Natural killer cell (primary cell): ENCODE results near the gene COIL. TPM values are rescaled to one million over a fixed set of nuclear protein-coding genes. Genes with fewer than 3 reads are reported as not detected.

ENCODE experiments used
- ATAC-seq, 3 donors: fragments of 150-1000 bp in 2 of 3; fragments of 200-7000 bp in 1 of 3; cut with Tn5 transposase; 1 replicate in 1 of 3; 2 replicates in 2 of 3; pipeline ENCODE4 v1.10.0; 2021; ENCODE audit warnings: mild to moderate bottlenecking in 2 of 3, moderate library complexity in 2 of 3
- DNase-seq, 2 donors: peaks; one replicate each; pipeline versions ENCODE4 v3.0.0 to v3.0.0-alpha.2; 2013 to 2021; ENCODE audit warnings: mixed read lengths in 1 of 2
- H3K27ac ChIP-seq: one replicate; pipeline ENCODE4 v1.5.1; 2013; ENCODE audit warnings: mild to moderate bottlenecking, low read length
- H3K27me3 ChIP-seq: one replicate; pipeline ENCODE4 v1.6.1; 2013; ENCODE audit warnings: low read length; ENCODE audit not compliant: control insufficient read depth, insufficient read depth
- H3K36me3 ChIP-seq: one replicate; pipeline ENCODE4 v1.6.1; 2013; ENCODE audit warnings: low read length; ENCODE audit not compliant: control insufficient read depth, insufficient read depth
- H3K4me1 ChIP-seq: one replicate; pipeline ENCODE4 v1.6.1; 2013; ENCODE audit warnings: low read length; ENCODE audit not compliant: control insufficient read depth, insufficient read depth
- H3K4me3 ChIP-seq: one replicate; pipeline ENCODE4 v1.5.1; 2013; ENCODE audit warnings: low read length
- H3K9me3 ChIP-seq: one replicate; pipeline ENCODE4 v1.6.1; 2013; ENCODE audit warnings: low read length; ENCODE audit not compliant: control insufficient read depth, insufficient read depth
- H3K27ac Mint-ChIP-seq, 2 donors: one replicate each; pipeline ENCODE4 v1.8.0; 2022; ENCODE audit warnings: mild to moderate bottlenecking in 2 of 2, mixed read lengths in 2 of 2, moderate library complexity in 1 of 2
- H3K27me3 Mint-ChIP-seq, 2 donors: one replicate each; pipeline ENCODE4 v1.8.0; 2022; ENCODE audit warnings: low read depth in 2 of 2, mixed read lengths in 2 of 2
- H3K36me3 Mint-ChIP-seq: one replicate; pipeline ENCODE4 v1.8.0; 2022; ENCODE audit warnings: mixed read lengths
- H3K4me1 Mint-ChIP-seq, 2 donors: one replicate each; pipeline ENCODE4 v1.8.0; 2022; ENCODE audit warnings: mixed read lengths in 2 of 2
- H3K4me3 Mint-ChIP-seq: one replicate; pipeline ENCODE4 v1.8.0; 2022; ENCODE audit warnings: mild to moderate bottlenecking, moderate library complexity, mixed read lengths
- H3K9me3 Mint-ChIP-seq, 2 donors: one replicate each; pipeline ENCODE4 v1.8.0; 2022; ENCODE audit warnings: mixed read lengths in 2 of 2
- WGBS: methylation state at CpG from one replicate; pipeline ENCODE4 v1.1.7; 2013; ENCODE audit warnings: missing lambda C conversion rate; ENCODE audit not compliant: insufficient coverage; 5-methylcytosine and 5-hydroxymethylcytosine counted together
- intact Hi-C: fragments of 100-400 bp; cut with micrococcal nuclease; formaldehyde crosslinking; loops from one replicate; pipeline ENCODE4 v1.14.2; 2022
- total RNA-seq, 4 donors: library from RNA; stranded (reverse); fragments of 120-200 nt in 1 of 4; gene quantifications; one replicate each; pipeline versions ENCODE4 v1.2.3 to v1.2.4, GENCODE V29; 2013 to 2022
- TF ChIP-seq, protein P1 (sequence below): fragments of 200-600 bp; IDR thresholded peaks from one replicate; pipeline ENCODE4 v1.8.0; 2022; ENCODE audit warnings: antibody characterized with exemption

Gene COIL
- total RNA-seq, 3 donors from 2014 or later (not counting 1 experiment from before 2014, with no cell fraction given): 18.6 to 23.8 (median 20.6) TPM

DNA sequence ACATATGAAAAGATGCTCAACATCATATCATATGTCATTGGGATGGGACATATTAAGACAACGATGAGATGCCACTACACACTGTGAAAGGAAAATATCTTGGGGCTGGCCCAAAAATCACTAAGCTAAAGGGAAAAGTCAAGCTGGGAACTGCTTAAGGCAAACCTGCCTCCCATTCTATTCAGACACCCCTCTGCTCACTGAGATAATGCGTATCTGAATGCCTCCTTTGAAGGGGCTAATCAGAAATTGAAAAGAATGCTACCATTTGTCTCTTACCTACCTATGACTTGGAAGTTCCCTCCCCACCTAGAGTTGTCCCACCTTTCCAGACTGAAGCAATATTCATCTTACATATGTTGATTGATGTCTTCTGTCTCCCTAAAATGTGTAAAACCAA lies 35.8 kb downstream of the COIL start:
- no peak overlapping the region for H3K27ac Mint-ChIP-seq
- 87% methylated on average over 2 of the region's 2 CpGs for WGBS

DNA sequence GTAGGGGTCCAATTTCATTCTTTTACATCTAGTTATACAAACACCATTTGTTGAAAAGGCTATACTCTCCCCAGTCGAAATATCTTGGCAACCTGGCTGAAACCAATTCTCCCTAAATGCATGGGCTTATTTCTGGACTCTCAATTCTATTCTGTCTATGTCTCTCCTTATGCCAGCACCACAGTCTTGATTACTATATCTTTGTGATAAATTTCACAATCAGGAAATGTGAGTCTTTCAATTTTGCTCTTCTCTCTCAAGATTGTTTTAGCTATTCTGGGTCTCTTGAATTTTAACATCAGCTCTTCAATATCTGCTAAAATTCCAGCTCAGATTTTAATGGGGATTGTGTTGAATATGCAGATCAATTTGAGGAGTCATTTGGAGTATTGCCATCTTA lies 41.1 kb downstream of the COIL start:
- peaks cover 2 to 8% of the 10 kb centered on the region in 2 donors for H3K27me3 Mint-ChIP-seq
- H3K9me3 ChIP-seq: no peaks in the 10 kb centered on the region
- ATAC-seq (no peak), DNase-seq (no peak)
- TF ChIP-seq, protein P1, sequence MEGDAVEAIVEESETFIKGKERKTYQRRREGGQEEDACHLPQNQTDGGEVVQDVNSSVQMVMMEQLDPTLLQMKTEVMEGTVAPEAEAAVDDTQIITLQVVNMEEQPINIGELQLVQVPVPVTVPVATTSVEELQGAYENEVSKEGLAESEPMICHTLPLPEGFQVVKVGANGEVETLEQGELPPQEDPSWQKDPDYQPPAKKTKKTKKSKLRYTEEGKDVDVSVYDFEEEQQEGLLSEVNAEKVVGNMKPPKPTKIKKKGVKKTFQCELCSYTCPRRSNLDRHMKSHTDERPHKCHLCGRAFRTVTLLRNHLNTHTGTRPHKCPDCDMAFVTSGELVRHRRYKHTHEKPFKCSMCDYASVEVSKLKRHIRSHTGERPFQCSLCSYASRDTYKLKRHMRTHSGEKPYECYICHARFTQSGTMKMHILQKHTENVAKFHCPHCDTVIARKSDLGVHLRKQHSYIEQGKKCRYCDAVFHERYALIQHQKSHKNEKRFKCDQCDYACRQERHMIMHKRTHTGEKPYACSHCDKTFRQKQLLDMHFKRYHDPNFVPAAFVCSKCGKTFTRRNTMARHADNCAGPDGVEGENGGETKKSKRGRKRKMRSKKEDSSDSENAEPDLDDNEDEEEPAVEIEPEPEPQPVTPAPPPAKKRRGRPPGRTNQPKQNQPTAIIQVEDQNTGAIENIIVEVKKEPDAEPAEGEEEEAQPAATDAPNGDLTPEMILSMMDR: no peak
- 100% methylated on average over 1 of the region's 1 CpG for WGBS
- H3K4me1 Mint-ChIP-seq: peaks cover 7 to 13% of the 10 kb centered on the region in 2 donors
- intact Hi-C loops: no loop called here
- H3K36me3 Mint-ChIP-seq: no peaks in the 10 kb centered on the region
- H3K27ac Mint-ChIP-seq: no peak overlapping the region
- H3K27me3 ChIP-seq: no peaks in the 10 kb centered on the region
- H3K27ac ChIP-seq: no peak overlapping the region
- H3K36me3 ChIP-seq: no peaks in the 10 kb centered on the region
- no peaks in the 10 kb centered on the region for H3K9me3 Mint-ChIP-seq
- H3K4me3 ChIP-seq: no peak overlapping the region
- peaks cover 7% of the 10 kb centered on the region for H3K4me1 ChIP-seq
- H3K4me3 Mint-ChIP-seq: no peak overlapping the region

More for the DNA sequence above, 35.8 kb downstream of the COIL start:
- H3K36me3 ChIP-seq: no peaks in the 10 kb centered on the region
- H3K4me1 ChIP-seq: no peaks in the 10 kb centered on the region
- TF ChIP-seq, protein P1: no peak
- H3K27me3 Mint-ChIP-seq: peaks cover 4 to 8% of the 10 kb centered on the region in 2 donors
- H3K4me3 ChIP-seq: no peak overlapping the region
- intact Hi-C loops: no loop called here
- ATAC-seq (no peak), DNase-seq (no peak)
- no peak overlapping the region for H3K27ac ChIP-seq
- no peaks in the 10 kb centered on the region for H3K9me3 Mint-ChIP-seq
- H3K27me3 ChIP-seq: no peaks in the 10 kb centered on the region
- H3K9me3 ChIP-seq: no peaks in the 10 kb centered on the region
- no peak overlapping the region for H3K4me3 Mint-ChIP-seq
- H3K36me3 Mint-ChIP-seq: no peaks in the 10 kb centered on the region
- H3K4me1 Mint-ChIP-seq: no peaks in the 10 kb centered on the region

DNA sequence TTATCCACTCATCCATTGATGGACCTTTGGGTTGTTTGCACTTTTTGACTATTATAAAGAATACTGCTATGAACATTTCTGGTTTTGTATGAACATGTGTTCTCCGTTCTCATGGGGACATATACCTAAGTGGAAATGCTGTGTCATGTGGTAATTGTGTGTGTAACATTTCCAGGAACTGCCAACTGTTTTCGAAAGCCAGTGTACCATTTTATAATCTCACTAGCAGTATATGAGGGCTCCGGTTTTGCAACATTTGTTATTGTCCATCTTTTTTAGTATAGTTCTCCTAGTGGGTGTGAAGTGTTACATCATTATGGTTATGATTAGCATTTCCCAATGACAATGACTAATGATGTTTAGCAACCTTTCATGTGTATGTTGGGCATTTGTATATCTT lies 41.9 kb downstream of the COIL start:
- WGBS: 67% methylated on average over 1 of the region's 3 CpGs
- ATAC-seq (peak in 1 of 3 donors; percentile 55), DNase-seq (no peak)
- no peaks in the 10 kb centered on the region for H3K9me3 ChIP-seq
- peaks cover 0 to 8% of the 10 kb centered on the region in 2 donors for H3K27me3 Mint-ChIP-seq
- H3K4me1 ChIP-seq: peaks cover 13% of the 10 kb centered on the region
- H3K4me3 ChIP-seq: no peak overlapping the region
- TF ChIP-seq, protein P1: no peak
- intact Hi-C loops: no loop called here
- no peaks in the 10 kb centered on the region for H3K36me3 Mint-ChIP-seq
- no peak overlapping the region for H3K27ac ChIP-seq
- H3K36me3 ChIP-seq: no peaks in the 10 kb centered on the region
- no peaks in the 10 kb centered on the region for H3K9me3 Mint-ChIP-seq
- H3K27me3 ChIP-seq: no peaks in the 10 kb centered on the region
- H3K27ac Mint-ChIP-seq: no peak overlapping the region
- no peak overlapping the region for H3K4me3 Mint-ChIP-seq
- peaks cover 13 to 19% of the 10 kb centered on the region in 2 donors for H3K4me1 Mint-ChIP-seq
